ENCODE data around the gene ENHO.
"Not testable (repeated sequence)": the region's sequence is repeated elsewhere in the genome, so short reads cannot be mapped to it uniquely, and the experiment has no call there.

The ENHO gene

DNA sequence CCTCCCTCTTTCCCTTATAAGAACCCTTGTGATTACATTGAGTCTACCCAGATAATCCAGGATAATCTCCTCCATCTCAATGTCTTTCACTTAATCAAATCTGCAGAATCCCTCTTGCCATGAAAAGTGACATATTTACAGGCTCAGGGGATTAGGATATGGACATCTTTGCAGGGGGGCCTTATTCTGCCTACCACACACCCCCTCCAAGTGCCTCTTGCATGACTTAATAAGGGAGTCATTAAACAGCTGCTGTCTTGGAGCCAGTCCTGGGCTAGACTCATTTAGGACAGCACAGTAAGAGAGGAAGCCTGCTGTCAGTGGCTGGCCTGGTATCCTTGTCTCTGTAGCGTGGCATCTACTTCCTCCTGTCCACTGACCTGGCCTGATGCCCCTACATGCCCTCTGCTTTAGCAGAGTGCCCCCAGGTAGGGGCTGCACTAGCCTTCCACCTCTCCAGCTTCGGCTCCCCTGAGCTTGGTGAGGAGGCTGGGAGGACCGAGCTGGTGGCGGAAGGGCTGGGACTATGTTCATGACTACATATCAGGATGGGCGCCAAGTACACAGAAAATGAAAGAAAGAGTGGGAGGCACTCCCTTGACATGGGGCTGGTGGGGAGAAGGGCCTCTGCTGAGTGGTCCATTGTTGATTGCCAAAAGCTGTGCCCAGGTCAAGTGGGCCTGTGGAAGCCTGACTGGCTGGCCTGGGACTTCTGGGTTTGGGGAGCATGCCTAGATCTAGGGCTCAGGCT lies 17.2 kb downstream of the ENHO start:
- DNase-seq, result no peak

GRCh38 chr9:34503406-34503805 lies 19.4 kb downstream of the ENHO start:
- no peak for DNase-seq

GRCh38 chr9:34502891-34503290 lies 19.9 kb downstream of the ENHO start:
- DNase-seq, result no peak

GRCh38 chr9:34502471-34502870 lies 20.3 kb downstream of the ENHO start:
- no peak for DNase-seq

GRCh38 chr9:34501889-34502425 lies 20.8 kb downstream of the ENHO start:
- DNase-seq, result peak; percentile 74

DNA sequence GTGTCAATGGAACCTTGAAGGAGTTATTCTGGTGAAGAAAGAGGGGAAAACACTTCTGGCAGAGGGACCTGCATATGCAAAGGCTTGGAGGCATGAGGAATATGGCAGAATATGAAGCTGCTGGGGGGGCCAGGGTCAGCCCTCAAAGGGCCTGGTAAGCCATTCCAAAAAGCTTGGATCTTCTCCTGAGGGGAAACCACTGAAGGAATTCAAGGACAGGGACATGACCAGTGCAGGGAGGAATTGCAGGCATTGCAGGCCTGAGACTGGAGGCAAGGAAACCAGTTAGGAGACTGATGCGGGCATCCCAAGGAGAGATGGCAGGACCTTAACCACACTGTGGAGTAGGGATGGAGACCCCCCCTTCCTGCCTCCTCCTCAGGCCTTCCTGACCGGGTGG lies 21.4 kb downstream of the ENHO start:
- DNase-seq, result no peak

DNA sequence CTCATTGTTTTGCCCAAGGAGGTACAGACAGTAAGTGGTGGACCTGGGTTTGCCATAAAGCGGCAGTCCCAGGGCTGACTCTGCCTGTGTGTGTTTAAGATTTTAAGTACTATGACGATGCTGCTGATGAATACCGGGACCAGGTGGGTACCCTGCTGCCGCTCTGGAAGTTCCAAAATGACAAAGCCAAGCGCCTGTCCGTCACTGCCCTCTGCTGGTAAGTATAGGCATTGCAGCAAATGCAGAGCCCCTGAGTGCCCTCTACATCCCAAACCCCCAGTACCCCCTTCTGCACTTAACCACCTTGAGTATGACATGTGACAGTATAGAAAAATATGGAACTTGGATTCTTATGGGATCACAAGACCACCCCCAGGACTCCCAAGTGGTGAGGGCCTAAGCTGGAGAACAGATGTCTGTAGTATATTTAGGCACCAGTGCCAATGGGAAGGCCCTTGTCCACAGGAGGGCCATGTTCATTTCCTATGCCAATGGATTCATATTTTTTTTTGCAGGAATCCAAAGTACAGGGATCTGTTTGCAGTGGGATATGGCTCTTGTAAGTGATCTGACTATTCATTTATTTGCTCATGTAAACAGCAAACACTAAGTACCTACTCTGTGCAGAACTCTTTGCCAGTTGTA lies 22.0 kb downstream of the ENHO start:
- peak; percentile 75 for DNase-seq

- no peak for DNase-seq
Measured at GRCh38 chr9:34499076-34499475, 23.7 kb downstream of the ENHO start.

DNA sequence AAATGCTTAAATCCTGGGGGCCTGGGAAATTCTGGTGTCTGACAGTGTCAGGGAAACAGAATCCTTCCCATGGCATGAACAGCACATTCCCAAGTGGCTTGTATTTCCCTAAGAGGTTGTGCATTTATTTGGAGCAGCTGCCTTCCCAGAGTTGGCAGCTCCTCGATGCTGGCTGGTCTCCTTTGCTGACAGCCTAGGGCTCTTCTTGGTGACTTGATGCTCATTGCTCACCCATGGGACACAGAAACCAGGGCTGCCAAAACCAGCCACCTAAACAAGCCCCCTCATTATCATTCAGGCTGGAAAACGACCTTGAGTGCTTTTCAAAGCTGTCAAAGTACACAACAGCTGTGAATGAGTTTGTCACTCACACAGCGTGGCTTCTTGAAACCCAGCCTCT lies 24.2 kb downstream of the ENHO start:
- peak; percentile 19 for DNase-seq

GRCh38 chr9:34496149-34496712 lies 26.6 kb downstream of the ENHO start:
- DNase-seq, result no peak

DNA sequence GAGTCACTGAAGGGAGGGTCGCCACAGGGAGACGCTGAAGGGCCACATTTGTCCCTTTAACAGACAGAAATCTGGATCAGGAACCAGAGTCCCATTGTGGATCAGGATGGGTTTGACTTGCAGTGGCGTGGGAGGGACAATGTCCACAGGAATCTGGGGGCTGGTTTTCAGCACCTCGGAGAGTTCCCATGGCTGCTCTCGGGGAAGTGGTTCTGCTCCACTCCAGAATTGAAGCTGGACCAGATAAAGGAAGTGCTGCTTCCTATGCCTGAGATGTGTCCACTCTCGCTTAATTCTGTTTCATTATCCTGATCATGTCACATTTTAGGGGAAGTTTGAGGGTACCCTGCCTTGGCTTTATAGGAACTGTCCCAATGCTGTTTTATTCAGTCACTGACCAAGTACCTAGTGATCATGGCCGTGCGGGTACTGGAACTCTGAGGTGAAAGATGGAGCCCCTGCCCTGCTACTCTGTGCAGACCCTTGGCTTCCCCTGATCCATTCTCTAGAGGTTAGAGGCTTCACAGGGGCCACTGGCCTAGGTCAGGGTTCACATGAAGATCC lies 28.7 kb downstream of the ENHO start:
- no peak for DNase-seq

GRCh38 chr9:34492051-34492450 lies 30.7 kb downstream of the ENHO start:
- no peak for DNase-seq

- no peak for DNase-seq
Measured at GRCh38 chr9:34491596-34491995, 31.2 kb downstream of the ENHO start.

- no peak for DNase-seq
Measured at GRCh38 chr9:34490760-34491159, 32.0 kb downstream of the ENHO start.

- no peak for DNase-seq
Measured at GRCh38 chr9:34490360-34490759, 32.4 kb downstream of the ENHO start.

- DNase-seq, result no peak
Measured at GRCh38 chr9:34486572-34486971, 36.2 kb downstream of the ENHO start.

GRCh38 chr9:34485822-34486221 lies 37.0 kb downstream of the ENHO start:
- DNase-seq, result no peak

- DNase-seq, result no peak
Measured at GRCh38 chr9:34484678-34485077, 38.1 kb downstream of the ENHO start.

DNA sequence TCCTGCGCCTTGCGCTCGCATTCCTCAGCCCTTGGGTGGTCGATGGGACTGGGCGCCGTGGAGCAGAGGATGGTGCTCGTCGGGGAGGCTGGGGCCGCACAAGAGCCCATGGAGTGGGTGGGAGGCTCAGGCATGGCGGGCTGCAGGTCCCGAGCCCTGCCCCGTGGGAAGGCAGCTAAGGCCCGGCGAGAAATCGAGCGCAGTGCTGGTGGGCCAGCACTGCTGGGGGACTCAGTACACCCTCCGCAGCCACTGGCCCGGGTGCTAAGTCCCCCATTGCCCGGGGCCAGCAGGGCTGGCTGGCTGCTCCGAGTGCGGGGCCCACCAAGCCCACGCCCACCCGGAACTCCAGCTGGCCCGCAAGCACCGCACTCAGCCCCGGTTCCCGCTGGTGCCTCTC lies 40.0 kb downstream of the ENHO start:
- not testable (repeated sequence) for DNase-seq

- not testable (repeated sequence) for DNase-seq
Measured at GRCh38 chr9:34481620-34482019, 41.2 kb downstream of the ENHO start.

DNA sequence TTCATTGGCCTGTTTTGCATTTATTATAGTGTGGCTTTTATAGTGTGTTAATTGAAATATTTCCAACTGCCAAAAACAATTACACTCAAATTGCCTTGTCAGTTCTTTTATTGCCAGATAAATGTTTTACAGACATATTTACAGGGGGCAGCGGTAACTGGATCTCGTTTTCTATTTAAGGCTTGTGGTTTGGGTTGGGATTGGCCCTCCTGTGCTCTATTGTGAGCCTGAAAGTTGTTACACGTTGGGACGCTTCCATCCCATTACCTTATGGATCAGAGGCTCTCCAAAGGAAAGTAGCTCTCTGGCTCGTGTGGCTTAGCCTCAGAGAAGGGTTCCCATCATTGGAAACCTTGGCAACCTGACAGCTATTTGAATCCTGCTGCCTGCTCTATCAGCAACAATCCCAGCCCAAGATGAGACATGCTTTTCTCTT lies 43.3 kb downstream of the ENHO start:
- no peak for DNase-seq

DNA sequence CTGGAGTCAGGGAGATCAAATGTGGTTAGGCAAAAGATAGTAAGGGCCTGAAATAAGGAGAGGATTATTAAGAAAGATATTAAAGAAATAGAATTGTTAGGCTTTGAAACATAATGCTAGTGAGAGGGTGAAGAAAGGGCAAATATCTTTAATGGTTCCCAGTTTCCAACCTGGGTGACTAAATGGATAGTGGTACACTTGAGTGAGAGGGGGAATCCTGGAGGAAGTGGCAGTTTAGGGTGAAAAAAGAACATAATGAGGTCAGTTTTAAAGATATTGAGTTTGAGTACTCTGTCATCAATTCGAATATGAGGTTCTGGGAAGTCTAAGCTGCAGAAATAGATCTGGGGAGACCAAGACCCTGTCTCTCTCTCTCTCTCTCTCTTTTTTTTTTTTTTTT lies 45.2 kb downstream of the ENHO start:
- no peak for DNase-seq

DNA sequence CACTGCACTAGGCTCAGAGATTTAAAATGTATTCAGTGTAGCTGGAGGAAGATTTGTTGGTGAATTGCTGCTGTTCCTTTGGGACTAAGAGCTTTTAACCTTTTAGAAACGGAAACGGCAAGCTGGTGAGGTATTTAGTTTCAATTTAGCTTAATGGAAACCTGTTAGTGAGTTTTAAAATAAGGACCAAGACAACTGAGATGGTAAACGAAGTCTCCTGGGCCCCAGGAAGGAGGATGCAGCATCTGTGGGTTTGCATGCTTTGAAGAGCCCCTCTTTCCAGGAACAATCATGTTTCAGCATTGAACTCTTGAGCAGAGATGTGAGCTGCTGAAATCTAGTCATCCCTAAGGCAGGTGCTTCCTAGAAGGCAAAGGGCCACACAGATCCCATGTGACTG lies 47.7 kb downstream of the ENHO start:
- no peak for DNase-seq

All from NCI-H1694 (cell line).